ENCODE measurements around the gene SLC1A5.
"Not testable (repeated sequence)": the region's sequence is repeated elsewhere in the genome, so short reads cannot be mapped to it uniquely, and the experiment has no call there.

Gene SLC1A5

DNA sequence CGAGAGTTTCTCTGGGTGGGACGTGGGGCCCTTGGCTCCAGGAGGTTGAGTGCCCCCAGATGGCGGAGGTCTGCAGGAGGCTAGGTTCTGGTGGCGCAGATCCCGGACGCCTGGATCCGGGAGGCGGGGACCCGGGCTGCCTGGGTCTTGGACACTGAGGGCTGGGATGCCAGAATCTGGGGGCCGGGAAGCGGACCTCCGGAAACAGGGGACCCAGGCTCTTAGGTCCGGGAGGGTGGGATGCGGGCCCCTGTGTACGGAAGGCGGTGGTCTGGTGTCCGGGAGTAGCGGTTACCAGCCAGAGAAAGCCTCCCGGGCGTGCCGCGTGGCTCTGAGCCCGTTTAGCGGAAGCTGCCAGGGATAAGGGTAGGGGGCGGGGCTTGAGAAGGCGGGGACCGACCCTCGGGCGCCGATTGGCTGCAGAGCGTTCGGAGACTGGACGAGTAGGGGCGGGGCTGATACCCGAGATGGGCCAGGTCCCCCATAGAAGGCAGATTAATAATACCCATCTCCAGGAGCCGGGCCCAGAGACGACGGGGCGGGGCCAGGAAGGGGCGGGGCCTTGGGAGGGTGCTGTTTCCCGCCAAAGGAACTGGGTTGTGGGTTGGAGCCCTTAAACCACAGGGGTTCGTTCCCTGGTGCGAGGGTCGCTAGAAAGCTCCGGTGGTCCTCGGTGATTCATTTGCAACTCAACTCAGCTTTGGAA, at the start of gene SLC1A5:
Gene SLC1A5, minus strand, starts transcription at position 333 of the 706 bp plus-strand sequence. CDS start 629 bp downstream, outside the sequence.
- peak; percentile 96 for DNase-seq (ENCODE audit: low read depth)

DNA sequence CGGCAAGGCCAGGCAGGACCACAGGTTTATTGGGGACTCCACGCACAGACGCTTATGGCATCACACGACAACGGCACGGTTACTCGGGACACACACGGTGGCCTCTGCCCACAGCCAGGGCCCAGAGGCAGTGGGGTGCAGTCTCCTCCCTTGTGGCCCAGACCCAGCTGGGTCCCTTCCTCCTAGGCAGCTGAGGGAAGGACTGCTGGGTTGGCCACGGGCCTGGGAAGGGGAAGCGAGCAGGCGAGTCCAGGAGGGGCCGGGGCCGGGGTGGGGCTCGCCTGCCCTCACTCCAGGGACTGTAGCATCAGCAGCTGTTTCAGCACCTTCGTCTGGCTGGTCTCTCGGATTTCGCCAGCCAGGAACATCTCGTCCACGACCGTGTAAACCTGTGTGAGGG, 49.8 kb upstream of the SLC1A5 start:
- DNase-seq (ENCODE audit: low read depth), result no peak

DNA sequence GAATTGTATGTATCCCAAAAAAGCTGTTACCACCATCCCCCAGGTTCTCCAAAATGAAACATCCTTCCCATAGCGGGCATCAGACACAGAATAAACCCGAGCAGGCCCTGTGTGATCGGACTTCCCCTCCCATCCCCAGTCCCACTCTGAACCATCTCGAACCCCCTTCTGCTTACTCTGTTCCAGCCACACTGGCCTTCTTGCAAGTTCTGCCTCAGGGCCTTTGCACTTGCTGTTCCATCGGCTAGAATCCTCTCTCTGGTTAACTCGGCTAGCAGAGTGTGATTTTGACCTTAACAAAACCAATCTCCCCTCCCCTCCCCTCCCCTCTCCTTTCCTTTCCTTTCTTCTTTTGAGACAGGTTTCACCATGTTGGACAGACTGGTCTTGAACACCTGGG, 46.6 kb upstream of the SLC1A5 start:
- no peak for DNase-seq (ENCODE audit: low read depth)

DNA sequence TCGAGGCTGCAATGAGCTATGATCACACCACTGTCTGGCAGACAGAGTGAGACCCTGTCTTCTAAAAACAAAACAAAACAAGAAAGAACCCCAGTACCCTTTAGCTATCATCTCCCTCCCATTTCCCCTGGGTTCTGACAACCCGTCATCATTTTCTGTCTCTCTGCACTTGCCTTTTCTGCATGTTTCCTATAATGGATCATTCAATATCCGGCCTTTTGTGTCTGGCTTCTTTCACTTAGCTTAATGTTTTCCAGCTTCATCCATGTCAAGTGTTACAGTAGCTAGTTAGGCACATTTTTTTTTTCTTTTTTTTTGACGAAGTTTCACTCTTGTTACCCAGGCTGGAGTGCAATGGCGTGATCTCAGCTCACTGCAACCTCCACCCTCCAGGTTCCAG, 45.7 kb upstream of the SLC1A5 start:
- no peak for DNase-seq (ENCODE audit: low read depth)

- no peak for DNase-seq (ENCODE audit: low read depth)
These were observed 42.5 kb upstream of the SLC1A5 start for GRCh38 chr19:46830864-46831263.

- DNase-seq (ENCODE audit: low read depth), result no peak
These were observed 40.1 kb upstream of the SLC1A5 start for GRCh38 chr19:46828484-46828883.

DNA sequence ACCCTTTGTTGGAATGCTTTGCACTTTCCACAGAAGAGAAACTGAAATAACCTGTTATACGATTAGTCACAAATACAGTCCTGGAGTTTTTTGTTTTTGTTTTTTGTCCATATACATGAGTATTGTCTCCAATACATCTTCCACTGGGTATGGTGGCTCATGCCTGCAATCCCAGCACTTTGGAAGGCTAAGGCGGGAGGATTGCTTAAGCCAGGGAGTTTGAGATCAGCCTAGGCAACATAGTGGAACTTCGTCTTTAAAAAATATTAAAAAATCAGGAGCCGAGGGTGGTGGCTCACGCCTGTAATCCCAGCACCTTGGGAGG, 37.3 kb upstream of the SLC1A5 start:
- DNase-seq (ENCODE audit: low read depth), result no peak

DNA sequence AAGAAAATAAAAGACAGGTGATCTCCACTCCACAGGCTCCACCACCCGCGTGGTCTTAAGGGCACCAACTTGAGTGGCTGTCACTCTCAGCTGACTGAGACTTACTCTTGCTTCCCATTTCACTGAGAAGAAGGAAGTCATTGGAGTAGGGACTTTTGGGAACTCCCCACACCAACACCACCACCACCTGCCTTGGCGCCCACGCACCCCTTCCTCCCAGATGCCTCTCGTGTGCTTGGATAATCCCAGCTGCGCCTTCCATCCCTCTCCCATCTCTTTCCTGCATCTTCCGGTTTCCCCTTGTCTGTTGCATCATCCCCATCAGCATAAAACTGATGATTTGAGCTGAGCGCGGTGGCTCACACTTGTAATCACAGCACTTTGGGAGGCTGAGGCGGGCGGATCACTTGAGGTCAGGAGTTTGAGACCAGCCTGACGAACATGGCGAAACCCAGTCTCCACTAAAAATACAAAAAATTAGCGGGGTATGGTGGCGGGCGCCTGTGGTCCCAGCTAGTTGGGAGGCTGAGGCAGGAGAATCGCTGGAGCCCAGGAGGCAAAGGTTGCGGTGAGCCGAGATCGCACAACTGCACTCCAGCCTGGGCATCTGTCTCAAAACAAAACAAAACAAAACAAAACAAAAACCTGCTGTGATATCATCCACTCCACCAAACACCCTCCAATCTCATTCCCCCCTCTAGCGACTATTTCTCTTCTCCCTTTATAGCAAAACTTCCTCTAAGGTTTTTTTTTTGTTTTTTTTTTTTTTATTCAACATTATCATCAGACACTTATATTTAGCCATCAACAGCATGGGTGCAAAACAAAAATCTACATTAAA, 36.7 kb upstream of the SLC1A5 start:
- no peak for DNase-seq (ENCODE audit: low read depth)

DNA sequence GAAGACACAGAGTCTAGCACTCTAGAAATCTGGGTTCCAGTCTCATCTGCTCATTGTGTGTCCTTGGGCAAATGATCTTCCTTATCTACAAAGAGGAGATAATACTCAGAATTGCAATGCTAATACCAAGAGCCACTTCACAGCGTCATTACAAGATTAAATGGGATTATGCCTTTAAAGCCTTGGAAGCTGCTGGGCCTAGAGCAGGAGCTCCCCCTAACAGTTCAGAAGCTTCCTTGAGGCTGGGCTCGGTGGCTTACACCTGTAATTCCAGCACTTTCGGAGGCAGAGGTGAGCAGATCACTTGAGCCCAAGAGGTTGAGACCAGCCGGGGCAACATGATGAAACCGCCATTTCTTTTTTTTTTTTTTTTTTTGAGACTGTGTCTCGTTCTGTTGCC, 34.7 kb upstream of the SLC1A5 start:
- no peak for DNase-seq (ENCODE audit: low read depth)

DNA sequence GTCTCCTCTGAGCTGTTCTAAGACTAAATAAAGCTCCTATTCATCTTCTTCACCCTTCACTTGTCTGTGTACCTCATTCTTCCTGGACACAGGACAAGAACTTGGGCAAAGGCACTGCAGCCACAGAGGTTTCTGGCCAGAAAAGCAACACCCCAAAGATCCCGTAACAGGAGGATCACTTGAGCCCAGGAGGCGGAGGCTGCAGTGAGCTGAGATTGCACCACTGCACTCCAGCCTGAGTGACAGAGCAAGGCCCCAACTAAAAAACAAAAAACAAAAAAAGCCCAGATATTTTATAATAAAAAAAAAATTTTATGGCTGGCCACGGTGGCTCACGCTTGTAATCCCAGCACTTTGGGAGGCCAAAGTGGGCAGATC, 34.0 kb upstream of the SLC1A5 start:
- DNase-seq (ENCODE audit: low read depth), result not testable (repeated sequence)

DNA sequence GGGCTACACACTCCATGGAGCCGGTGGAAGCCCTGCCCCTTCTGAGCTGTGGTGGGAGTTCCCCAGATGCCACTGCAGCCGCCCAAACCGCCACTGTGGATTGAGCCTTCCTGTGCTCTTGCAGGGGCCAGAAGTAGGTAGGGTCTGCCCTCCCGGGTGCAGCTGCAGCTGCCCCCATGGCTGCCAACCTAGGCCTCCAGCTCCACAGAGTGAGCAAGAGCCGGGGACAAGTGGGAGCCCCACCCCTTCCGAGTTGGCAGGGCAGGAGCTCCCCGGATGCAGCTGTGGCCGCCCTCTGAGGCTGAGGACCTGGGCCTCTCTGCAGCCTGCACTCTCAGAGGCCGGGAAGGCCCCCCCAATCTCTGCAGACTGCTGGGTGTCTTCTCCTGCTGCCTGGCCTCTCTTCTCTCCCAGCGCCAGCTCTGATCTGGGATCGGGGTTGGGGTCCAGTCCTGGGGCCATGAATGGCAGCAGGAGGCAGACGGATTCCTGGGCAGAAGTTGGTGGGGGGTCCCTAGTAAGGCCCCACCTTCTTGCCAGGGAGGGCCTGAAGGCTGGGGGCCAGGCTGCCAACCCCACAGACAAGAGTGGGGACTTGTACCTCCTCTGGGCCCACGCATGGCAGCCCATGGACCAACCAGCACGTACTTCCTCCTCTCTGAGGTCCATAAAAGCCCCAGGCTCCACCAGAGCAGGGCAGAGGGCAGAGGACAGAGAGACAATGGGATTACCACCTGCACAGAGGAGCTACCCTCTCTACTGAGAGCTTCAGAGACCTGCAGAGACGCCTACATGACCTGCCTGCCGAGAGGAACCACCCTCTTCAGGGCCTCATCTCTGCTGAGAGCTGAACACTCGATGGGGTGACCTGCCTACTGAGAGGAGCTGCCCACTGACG, 33.4 kb upstream of the SLC1A5 start:
- DNase-seq (ENCODE audit: low read depth), result no peak

DNA sequence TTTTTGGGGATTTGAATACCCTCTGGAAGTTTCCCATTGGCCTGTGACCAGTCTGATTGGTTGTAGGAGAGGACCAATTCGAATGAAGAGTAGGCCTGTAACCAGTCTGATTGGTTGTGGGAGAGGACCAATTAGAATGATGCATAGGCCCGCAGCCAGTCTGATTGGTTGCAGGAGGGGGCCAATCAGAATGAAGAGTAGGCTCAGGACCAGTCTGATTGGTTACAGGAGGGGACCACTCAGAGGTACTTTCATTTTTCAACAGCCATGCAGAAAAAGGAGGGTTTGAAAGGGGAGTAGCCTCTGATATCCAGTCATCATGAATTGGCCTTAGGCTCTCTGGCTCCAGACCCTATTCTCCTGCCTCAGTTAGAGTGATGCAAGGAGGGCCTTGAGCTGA, 30.4 kb upstream of the SLC1A5 start:
- peak; percentile 54 for DNase-seq (ENCODE audit: low read depth)

- DNase-seq (ENCODE audit: low read depth), result no peak
These were observed 27.6 kb upstream of the SLC1A5 start for GRCh38 chr19:46815833-46816627.

DNA sequence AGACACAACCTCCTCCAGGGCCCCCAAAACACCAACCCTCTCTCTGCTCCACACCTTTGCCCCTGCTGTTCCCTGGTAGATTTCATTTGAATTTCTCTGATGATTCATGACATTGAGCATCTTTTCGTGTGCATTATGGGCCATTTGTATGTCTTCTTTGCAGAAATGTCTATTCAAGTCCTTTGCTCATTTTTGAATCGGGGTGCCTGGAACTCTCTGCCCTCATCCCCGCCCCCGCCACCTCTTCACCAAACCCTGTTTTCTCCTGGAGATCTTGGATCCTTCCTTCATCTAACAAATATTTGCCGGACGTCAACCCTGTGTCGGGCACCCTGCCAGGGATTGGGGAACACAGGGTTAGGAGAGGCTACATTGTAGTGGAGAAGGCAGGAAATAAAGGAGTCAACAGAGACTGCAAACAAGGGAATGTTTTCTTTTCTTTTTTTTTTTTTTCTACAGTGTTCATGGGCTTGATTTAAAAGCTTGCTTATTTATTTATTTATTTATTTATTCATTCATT, 25.5 kb upstream of the SLC1A5 start:
- peak; percentile 70 for DNase-seq (ENCODE audit: low read depth)

DNA sequence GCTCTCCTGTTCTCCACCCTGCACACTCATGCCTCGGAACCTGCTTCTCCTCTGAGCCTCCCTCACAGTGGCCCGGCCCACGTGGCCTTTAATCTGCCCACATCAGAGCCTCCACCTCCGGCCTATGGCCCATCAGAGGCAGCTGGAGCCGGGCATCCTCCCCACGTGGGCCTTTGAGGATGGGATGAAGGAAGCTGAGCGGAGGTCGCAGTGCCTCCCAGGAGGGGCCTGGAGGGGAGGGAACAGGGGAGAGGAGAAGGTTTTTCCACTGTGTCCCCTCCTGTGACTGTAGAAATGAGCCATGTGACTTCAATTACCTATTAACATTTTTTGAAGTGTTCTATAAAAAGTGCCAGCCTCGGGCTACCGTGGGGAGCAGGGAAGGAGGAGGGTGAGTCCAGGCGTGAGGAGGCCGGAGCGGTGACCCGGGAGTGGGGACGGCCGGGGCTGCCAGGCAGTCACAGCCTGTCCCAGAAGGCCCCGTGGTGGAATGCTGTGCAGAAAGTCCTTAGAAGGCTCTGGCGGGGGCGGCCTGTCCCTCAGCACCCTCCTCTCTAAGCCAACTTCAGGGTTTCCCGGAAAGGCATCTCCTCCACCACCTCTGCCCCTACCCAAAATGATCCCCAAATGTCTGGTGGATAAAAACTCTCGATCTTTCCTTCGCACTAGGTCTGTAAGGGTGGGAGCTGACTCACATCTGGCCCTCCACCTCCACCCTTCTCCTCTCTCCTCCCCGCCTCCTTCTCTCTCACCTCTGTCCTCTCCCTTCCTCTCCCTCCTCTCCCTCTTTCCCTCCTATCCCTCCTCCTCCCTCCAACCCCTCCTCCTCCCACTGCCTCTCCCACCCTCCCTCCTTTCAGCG, 24.8 kb upstream of the SLC1A5 start:
- no peak for DNase-seq (ENCODE audit: low read depth)

DNA sequence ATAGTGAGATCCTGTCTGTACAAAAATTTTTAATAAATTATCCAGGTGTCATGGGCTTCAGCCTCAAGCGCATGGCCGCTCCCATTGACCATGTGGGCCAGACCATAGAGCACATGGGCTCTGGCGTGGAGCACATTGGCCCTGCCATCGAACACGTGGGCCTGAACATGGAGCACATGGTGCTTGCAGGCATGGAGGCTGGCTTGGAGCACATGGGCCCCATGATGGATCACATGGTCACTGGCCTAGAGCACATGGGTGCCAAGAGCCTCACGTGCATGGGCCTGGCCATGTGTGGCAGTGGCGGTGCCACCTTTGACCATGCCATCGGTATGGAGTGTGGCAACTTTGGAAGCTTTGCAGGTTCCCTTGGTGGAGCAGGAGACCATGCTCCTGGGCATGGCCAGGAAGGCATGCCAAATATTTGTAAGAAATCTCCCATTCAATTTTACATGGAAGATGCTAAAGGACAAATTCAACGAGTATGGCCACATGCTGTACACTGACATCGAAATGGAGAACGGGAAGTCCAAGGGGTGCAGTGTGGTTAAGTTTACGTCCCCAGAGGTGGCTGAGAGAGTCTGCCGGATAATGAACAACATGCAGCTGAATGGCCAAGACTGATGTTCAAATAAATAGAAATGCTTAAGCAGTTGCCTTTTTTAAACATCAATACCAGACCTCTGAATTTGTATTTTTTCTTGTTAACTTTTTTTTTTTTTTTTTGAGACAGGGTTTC, 21.3 kb upstream of the SLC1A5 start:
- DNase-seq (ENCODE audit: low read depth), result no peak

DNA sequence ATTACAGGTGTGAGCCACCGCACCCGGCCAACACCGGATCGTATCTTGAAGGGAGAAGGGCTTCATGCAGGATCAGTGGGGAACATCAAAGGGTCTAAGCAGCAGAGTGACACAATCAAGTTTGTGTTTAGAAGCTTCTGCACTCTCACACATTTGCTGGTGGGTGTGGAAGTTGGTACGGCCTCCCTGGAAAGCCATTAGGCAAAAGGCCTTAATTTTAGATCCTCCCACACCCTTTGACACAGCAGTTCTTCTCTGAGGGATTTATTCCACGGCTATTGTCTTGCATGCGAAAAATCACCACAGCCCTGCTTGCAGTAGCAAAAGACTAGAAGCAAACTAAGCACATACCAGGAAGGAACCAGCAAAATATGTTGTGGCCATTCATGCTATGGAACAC, 18.3 kb upstream of the SLC1A5 start:
- no peak for DNase-seq (ENCODE audit: low read depth)

GRCh38 chr19:46804432-46804831, 16.0 kb upstream of the SLC1A5 start:
- DNase-seq (ENCODE audit: low read depth), result not testable (repeated sequence)

DNA sequence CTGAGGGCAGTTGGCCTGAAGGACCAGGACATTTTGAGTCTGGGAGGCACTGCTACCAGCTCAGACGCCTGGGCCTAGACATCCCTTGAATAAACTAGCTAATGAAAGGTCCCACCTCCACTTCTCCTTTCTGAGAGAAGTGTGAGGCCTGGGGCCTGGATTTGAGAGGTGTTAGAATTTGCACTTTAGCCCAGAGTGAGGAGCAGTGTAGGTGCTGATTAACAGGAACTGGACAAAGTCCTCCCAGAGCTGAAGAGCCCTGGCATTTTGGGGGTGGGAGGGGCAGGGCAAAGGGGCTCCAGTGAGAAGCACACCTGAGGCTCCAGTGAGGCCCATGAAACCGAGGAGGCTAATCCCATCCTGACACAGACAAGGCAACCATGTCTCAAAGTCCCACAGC, 15.2 kb upstream of the SLC1A5 start:
- DNase-seq (ENCODE audit: low read depth), result no peak

GRCh38 chr19:46802152-46802551, 13.8 kb upstream of the SLC1A5 start:
- no peak for DNase-seq (ENCODE audit: low read depth)
